ENCODE results near the gene SF1. TPM values are rescaled to one million over a fixed set of nuclear protein-coding genes. Genes with fewer than 3 reads are reported as not detected.

The SF1 gene
- total and polyA plus RNA-seq, 9 of the 15 experiments (the other 6 are each of a cell fraction or from before 2014, with no cell fraction given) = 13.1 to 334 (median 111) TPM

GRCh38 chr11:64762674-64763525 lies 15.4 kb downstream of the SF1 start (continued):
- TF ChIP-seq ZNF449 (CRISPR knock-in tag; IDR thresholded peaks at IDR 0.05) (no peak), BRD9 (IDR thresholded peaks at IDR 0.05; ENCODE audit: low read depth, partially characterized antibody) (no peak), NR2F6 (CRISPR knock-in tag; IDR thresholded peaks at IDR 0.05) (no peak)

- peak in 1 of 4 experiments; percentile 17 for DNase-seq (ENCODE audit: extremely low read depth in 1 of 4, low spot score in 3 of 4)
- CTCF ChIA-PET (ENCODE audit: low intra/inter-chr PET ratio) = no interaction called here
- Histone ChIP-seq H3K9ac (ENCODE audit: insufficient read depth in 1 of 2, low read depth in 2 of 2, low read length in 2 of 2) (peak overlapping the region in 1 of 2 experiments; percentile 76; a peak in 1 of 4 replicates), H3K4me1 (replicated peaks in 1 of 2; ENCODE audit: control insufficient read depth in 2 of 2, insufficient read depth in 2 of 2, low read length in 2 of 2) (peaks cover 16 to 68% of the 10 kb centered on the region in 2 experiments), H3K36me3 (ENCODE audit: control insufficient read depth, insufficient read depth, low read length) (peaks cover 53% of the 10 kb centered on the region; the same call in 2 of the 3 replicates), H3K9me1 (ENCODE audit: control insufficient read depth, insufficient read depth, low read length) (peaks cover 6% of the 10 kb centered on the region), H3K27ac (ENCODE audit: extremely low read depth, low read depth, low read length) (peak overlapping the region; percentile 62; the same call in 2 of the 3 replicates), H3K79me2 (ENCODE audit: control insufficient read depth, insufficient read depth, low read length) (peaks cover 5% of the 10 kb centered on the region), H3K9me3 (replicated peaks; ENCODE audit: control insufficient read depth, insufficient read depth, low read depth, low read length) (no peaks in the 10 kb centered on the region), H3K4me3 (no peak overlapping the region), H2AFZ (ENCODE audit: low read depth, low read length) (no peak overlapping the region), H4K20me1 (replicated peaks; ENCODE audit: control insufficient read depth, insufficient read depth, low read length) (peaks cover 29% of the 10 kb centered on the region), H3K4me2 (ENCODE audit: insufficient read depth, low read length) (no peak overlapping the region), H3K27me3 (ENCODE audit: control insufficient read depth in 2 of 2, insufficient read depth in 2 of 2, low read length in 2 of 2) (no peaks in the 10 kb centered on the region)
- 83% methylated on average over 5 of the region's 5 CpGs for WGBS (ENCODE audit: insufficient coverage, low coverage, missing lambda C conversion rate)
- POLR2A ChIA-PET = interaction anchor here (0.8 to 7.9 kb wide), 6 partner anchors 9 to 21 kb away, joined by 3 to 168 read pairs (median 4); partner anchors contain the start of genes RASGRP2 and SF1
- peak; percentile 6 for FAIRE-seq
- intact Hi-C loops (cut with micrococcal nuclease) (no loop called here), in situ Hi-C loops (cut with MboI) (no loop called here)
- no TSS peak for BruUV-seq (replicated peaks)
- ATAC-seq = peak; percentile 12
- TF ChIP-seq ILF3 (IDR thresholded peaks at IDR 0.05; ENCODE audit: borderline replicate concordance) (no peak), XRCC4 (IDR thresholded peaks at IDR 0.05; ENCODE audit: extremely low read depth, insufficient read depth, insufficient read length) (no peak), SRSF3 (IDR thresholded peaks at IDR 0.05; ENCODE audit: insufficient read depth, low read length) (no peak), RAD51 (IDR thresholded peaks at IDR 0.05; ENCODE audit: borderline replicate concordance, low read depth) (no peak), ZBTB40 (IDR thresholded peaks at IDR 0.05) (no peak), ZBTB40 (CRISPR knock-in tag; IDR thresholded peaks at IDR 0.05) (no peak), BCOR (IDR thresholded peaks at IDR 0.05) (no peak)
These were observed 16.1 kb downstream of the SF1 start for GRCh38 chr11:64762277-64762673.

Data from K562 (cell line).